Thyroid gland (tissue), 4 donors: ENCODE data around the gene OGDH.

ENCODE experiments used
- POLR2A ChIP-seq, 2 donors: fragments of 450-650 bp; IDR thresholded peaks; one replicate each; pipeline ENCODE4 v1.6.1; 2017; ENCODE audit warnings: antibody characterized with exemption in 2 of 2, mild to moderate bottlenecking in 2 of 2, moderate library complexity in 1 of 2
- TF ChIP-seq, protein P1 (sequence below), 6 experiments: fragments of 200-600 bp in 3 of 6; fragments of 450-650 bp in 3 of 6; sonication (generic) in 3 of 6; IDR thresholded peaks; one replicate each; pipeline ENCODE4 v1.5.1; 2016 to 2019; ENCODE audit warnings: antibody characterized with exemption in 6 of 6, mild to moderate bottlenecking in 2 of 6, inconsistent platforms in 1 of 6, moderate library complexity in 1 of 6

DNA sequence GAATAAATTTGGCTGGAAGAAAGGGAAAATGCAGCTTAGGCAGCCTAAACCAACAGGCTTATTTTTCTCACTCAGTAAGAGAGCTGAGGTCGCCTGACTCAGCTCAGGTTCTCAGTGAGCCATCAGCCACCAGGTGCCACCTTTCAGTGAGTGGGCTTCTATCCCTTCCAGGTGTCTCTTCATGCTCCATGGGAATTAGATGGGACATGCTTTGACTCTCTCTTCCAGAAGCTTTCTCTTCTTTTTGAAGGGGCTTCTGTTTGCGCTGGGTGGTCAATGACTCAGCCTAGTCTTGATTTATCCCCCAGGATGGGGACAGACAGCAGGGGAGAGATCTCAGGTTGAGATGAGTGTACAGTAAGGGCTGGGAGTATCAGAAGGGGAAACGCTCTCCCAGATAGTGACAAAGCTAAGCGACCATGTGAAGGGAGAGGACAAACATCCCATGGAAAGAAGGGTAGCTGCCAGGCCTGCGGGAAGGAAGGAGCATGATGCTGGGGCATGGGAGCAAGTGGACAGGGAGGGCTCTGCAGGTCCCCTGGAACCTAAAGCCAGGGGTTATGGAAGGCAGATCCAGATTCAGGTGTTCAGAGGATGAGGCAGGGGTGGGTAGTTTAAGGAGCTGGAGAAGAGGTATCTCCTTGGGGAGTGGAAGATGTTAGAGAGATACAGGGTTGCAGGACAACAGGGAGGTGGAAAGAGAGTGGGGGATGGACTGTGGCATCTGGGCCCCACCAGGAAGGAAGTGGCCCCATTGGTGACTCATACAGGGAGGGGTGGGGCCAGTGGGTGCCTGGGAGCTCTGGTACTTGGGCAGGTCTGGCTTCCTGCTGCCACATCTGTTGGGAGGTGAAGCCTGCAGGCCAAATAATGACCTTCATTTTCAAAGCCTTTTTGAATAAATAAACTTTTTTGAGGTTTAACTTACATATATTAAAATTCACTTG lies 32.5 kb downstream of the OGDH start:
- TF ChIP-seq, protein P1, sequence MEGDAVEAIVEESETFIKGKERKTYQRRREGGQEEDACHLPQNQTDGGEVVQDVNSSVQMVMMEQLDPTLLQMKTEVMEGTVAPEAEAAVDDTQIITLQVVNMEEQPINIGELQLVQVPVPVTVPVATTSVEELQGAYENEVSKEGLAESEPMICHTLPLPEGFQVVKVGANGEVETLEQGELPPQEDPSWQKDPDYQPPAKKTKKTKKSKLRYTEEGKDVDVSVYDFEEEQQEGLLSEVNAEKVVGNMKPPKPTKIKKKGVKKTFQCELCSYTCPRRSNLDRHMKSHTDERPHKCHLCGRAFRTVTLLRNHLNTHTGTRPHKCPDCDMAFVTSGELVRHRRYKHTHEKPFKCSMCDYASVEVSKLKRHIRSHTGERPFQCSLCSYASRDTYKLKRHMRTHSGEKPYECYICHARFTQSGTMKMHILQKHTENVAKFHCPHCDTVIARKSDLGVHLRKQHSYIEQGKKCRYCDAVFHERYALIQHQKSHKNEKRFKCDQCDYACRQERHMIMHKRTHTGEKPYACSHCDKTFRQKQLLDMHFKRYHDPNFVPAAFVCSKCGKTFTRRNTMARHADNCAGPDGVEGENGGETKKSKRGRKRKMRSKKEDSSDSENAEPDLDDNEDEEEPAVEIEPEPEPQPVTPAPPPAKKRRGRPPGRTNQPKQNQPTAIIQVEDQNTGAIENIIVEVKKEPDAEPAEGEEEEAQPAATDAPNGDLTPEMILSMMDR (IDR thresholded peaks at IDR 0.05): no peak
- no peak for TF ChIP-seq POLR2A (IDR thresholded peaks at IDR 0.05)
